GM12891 (cell line): ENCODE data around the gene YPEL2.

ENCODE experiments used
- DNase-seq: peaks from one replicate; pipeline ENCODE4 v3.0.0; 2011; ENCODE audit warnings: low spot score; ENCODE audit not compliant: insufficient read length
- FAIRE-seq: peaks from 2 replicates; lab custom pipeline; 2011; peaks lifted over from hg19 to GRCh38; lab: Jason Lieb, UNC
- PAX5 ChIP-seq: IDR thresholded peaks from 2 replicates; pipeline ENCODE4 v1.6.1; 2011; ENCODE audit warnings: low read length, moderate library complexity, mild to moderate bottlenecking; ENCODE audit not compliant: insufficient read depth, severe bottlenecking
- POLR2A ChIP-seq: IDR thresholded peaks from 2 replicates; pipeline ENCODE4 v1.6.1; 2011; ENCODE audit warnings: low read depth, low read length, control low read depth
- POLR2AphosphoS5 ChIP-seq: IDR thresholded peaks from 2 replicates; pipeline ENCODE4 v1.6.1; 2011; ENCODE audit warnings: low read depth, low read length, control low read depth
- POU2F2 ChIP-seq: IDR thresholded peaks from 2 replicates; pipeline ENCODE4 v1.6.1; 2011; ENCODE audit warnings: low read depth, mild to moderate bottlenecking, control low read depth, low read length, moderate library complexity
- SPI1 ChIP-seq: IDR thresholded peaks from 2 replicates; pipeline ENCODE4 v1.6.1; 2011; ENCODE audit warnings: low read depth, low read length, control low read depth
- TAF1 ChIP-seq: IDR thresholded peaks from 2 replicates; pipeline ENCODE4 v1.6.1; 2011; ENCODE audit warnings: low read depth, low read length, control low read depth

YPEL2 gene

GRCh38 chr17:59328601-59329000 lies 2.9 kb upstream of the YPEL2 start:
- no peak for DNase-seq
- FAIRE-seq, result no peak
- TF ChIP-seq POU2F2 (no peak), PAX5 (no peak), SPI1 (no peak), POLR2AphosphoS5 (no peak), POLR2A (no peak), TAF1 (no peak)

GRCh38 chr17:59329176-59330052 lies 2.0 kb upstream of the YPEL2 start:
- no peak for TF ChIP-seq POU2F2
- no peak for TF ChIP-seq SPI1
- TF ChIP-seq PAX5, result no peak
- TF ChIP-seq TAF1, result no peak
- TF ChIP-seq POLR2AphosphoS5, result no peak
- no peak for TF ChIP-seq POLR2A
- no peak for FAIRE-seq
- DNase-seq, result no peak

GRCh38 chr17:59330053-59330942 lies 1.2 kb upstream of the YPEL2 start:
- no peak for TF ChIP-seq TAF1
- no peak for TF ChIP-seq PAX5
- TF ChIP-seq POU2F2, result no peak
- TF ChIP-seq POLR2A, result no peak
- no peak for TF ChIP-seq SPI1
- TF ChIP-seq POLR2AphosphoS5, result no peak
- no peak for FAIRE-seq
- no peak for DNase-seq

- FAIRE-seq (no peak), DNase-seq (no peak)
- TF ChIP-seq POLR2A, result no peak
- 0 out of 2 replicates have a peak, but pooled peaks have one; percentile 36 for TF ChIP-seq TAF1
These were observed 684 bp downstream of the YPEL2 start for GRCh38 chr17:59331929-59332748.

- FAIRE-seq, result peak; percentile 9
- TF ChIP-seq PAX5 (no peak), POU2F2 (no peak)
These were observed 1.4 kb downstream of the YPEL2 start for GRCh38 chr17:59332749-59333377.

GRCh38 chr17:59333836-59334235 lies 2.4 kb downstream of the YPEL2 start:
- no peak for FAIRE-seq
- no peak for DNase-seq
- TF ChIP-seq POU2F2, result no peak
- no peak for TF ChIP-seq POLR2A
- no peak for TF ChIP-seq PAX5
- no peak for TF ChIP-seq TAF1
- no peak for TF ChIP-seq SPI1
- TF ChIP-seq POLR2AphosphoS5, result no peak

More at GRCh38 chr17:59332749-59333377, 1.4 kb downstream of the YPEL2 start:
- DNase-seq, result no peak

GRCh38 chr17:59335685-59336084 lies 4.2 kb downstream of the YPEL2 start:
- no peak for DNase-seq
- no peak for TF ChIP-seq PAX5
- no peak for TF ChIP-seq TAF1
- no peak for TF ChIP-seq POU2F2
- FAIRE-seq, result no peak

- TF ChIP-seq POU2F2, result no peak
- TF ChIP-seq SPI1, result no peak
- TF ChIP-seq PAX5, result no peak
- TF ChIP-seq TAF1, result no peak
- TF ChIP-seq POLR2AphosphoS5, result no peak
- no peak for TF ChIP-seq POLR2A
- no peak for DNase-seq
- FAIRE-seq, result no peak
These were observed 6.4 kb downstream of the YPEL2 start for GRCh38 chr17:59337741-59338299.
